CD8-positive, alpha-beta memory T cell (primary cell): Measurements from ENCODE around the gene PRRG4. TPM values are rescaled to one million over a fixed set of nuclear protein-coding genes. Genes with fewer than 3 reads are reported as not detected.
A peak's percentile ranks its signal among the peaks of the same experiment; 100 is the strongest.

ENCODE experiments used
- CTCF ChIA-PET: fragments of 350-600 bp; sonication (Branson Sonifier 250); formaldehyde crosslinking; loops from one replicate; lab custom pipeline; 2021; ENCODE audit warnings: antibody characterized with exemption; lab: Charles Lee
- POLR2A ChIA-PET: fragments of 350-600 bp; sonication (Branson Sonifier 250); formaldehyde crosslinking; loops from one replicate; lab custom pipeline; 2021; ENCODE audit warnings: antibody characterized with exemption; lab: Charles Lee
- DNase-seq, 5 donors: peaks; one replicate each; pipeline versions ENCODE4 v3.0.0 to v3.0.0-alpha.2; 2020 to 2022; ENCODE audit warnings: mixed read lengths in 1 of 5
- H3K27ac ChIP-seq: one replicate; pipeline ENCODE4 v1.7.0; 2013; ENCODE audit warnings: low read depth, mild to moderate bottlenecking, low read length, moderate library complexity
- H3K27me3 ChIP-seq: 2 replicates; pipeline ENCODE4 v1.7.0; 2013; ENCODE audit warnings: low read length, mild to moderate bottlenecking; ENCODE audit not compliant: insufficient read depth, poor library complexity, severe bottlenecking
- H3K36me3 ChIP-seq: 2 replicates; pipeline ENCODE4 v1.7.0; 2013; ENCODE audit warnings: mild to moderate bottlenecking, low read length, moderate library complexity; ENCODE audit not compliant: insufficient read depth
- H3K4me1 ChIP-seq: 2 replicates; pipeline ENCODE4 v1.7.0; 2013; ENCODE audit warnings: mild to moderate bottlenecking, low read length, moderate library complexity; ENCODE audit not compliant: insufficient read depth
- H3K4me3 ChIP-seq: 2 replicates; pipeline ENCODE4 v1.7.0; 2013; ENCODE audit warnings: mild to moderate bottlenecking, low read length
- H3K9me3 ChIP-seq: 2 replicates; pipeline ENCODE4 v1.7.0; 2013; ENCODE audit warnings: mild to moderate bottlenecking, low read length
- H3K27ac Mint-ChIP-seq, 8 donors: one replicate each; pipeline ENCODE4 v1.8.0; 2020 to 2021; ENCODE audit warnings: mixed read lengths in 8 of 8, mild to moderate bottlenecking in 6 of 8, inconsistent platforms in 3 of 8, moderate library complexity in 3 of 8
- H3K27me3 Mint-ChIP-seq, 2 donors: one replicate each; pipeline ENCODE4 v1.8.0; 2020 to 2021; ENCODE audit warnings: mixed read lengths in 2 of 2, mild to moderate bottlenecking in 1 of 2, moderate library complexity in 1 of 2
- H3K36me3 Mint-ChIP-seq, 3 donors: one replicate each; pipeline ENCODE4 v1.8.0; 2020 to 2021; ENCODE audit warnings: mixed read lengths in 3 of 3, inconsistent platforms in 1 of 3, mild to moderate bottlenecking in 1 of 3
- H3K4me1 Mint-ChIP-seq, 3 donors: one replicate each; pipeline ENCODE4 v1.8.0; 2020 to 2021; ENCODE audit warnings: mixed read lengths in 3 of 3, inconsistent platforms in 1 of 3, mild to moderate bottlenecking in 1 of 3
- H3K4me3 Mint-ChIP-seq, 7 donors: one replicate each; pipeline ENCODE4 v1.8.0; 2020 to 2021; ENCODE audit warnings: mixed read lengths in 7 of 7, mild to moderate bottlenecking in 6 of 7, moderate library complexity in 4 of 7, inconsistent platforms in 2 of 7
- H3K9me3 Mint-ChIP-seq, 5 donors: one replicate each; pipeline ENCODE4 v1.8.0; 2020 to 2022; ENCODE audit warnings: mixed read lengths in 5 of 5, mild to moderate bottlenecking in 3 of 5, moderate library complexity in 2 of 5, inconsistent platforms in 1 of 5
- polyA plus RNA-seq: library from polyadenylated mRNA; unstranded; fragments of 300-500 nt; fragmentation: Illumina TruSeq; gene quantifications from one replicate; pipeline ENCODE4 v1.2.3, GENCODE V29; 2021
- total RNA-seq, 2 experiments: library from RNA; stranded (reverse); gene quantifications; one replicate each; pipeline ENCODE4 v1.2.3, GENCODE V29; 2021

The PRRG4 gene
- total and polyA plus RNA-seq, 3 experiments from 2014 or later, result 0.51 to 0.68 TPM; not detected in 1

DNA sequence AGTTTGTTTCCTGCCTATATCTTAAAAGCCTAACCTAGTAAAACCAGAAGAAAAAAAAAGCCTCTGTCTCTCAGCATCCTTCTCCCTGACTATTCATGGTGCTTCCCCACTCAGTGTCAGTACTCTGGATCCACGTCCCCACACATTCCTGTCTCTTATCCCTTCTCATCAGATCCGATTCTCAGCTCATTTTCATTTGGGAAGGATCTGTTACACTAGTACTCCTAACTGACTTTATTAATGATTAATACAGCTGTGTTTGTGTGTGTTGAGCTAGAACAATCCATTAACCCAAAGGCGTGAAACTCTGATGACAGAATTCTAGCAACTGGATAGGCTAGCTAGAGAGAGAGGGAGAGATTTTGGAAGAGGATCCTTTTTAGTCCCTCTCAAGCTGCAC is 1.5 kb downstream of the PRRG4 start:
- Mint-ChIP-seq H3K27me3 (peaks cover 29 to 45% of the 10 kb centered on the region in 2 donors), H3K27ac (no peak overlapping the region), H3K4me3 (peak overlapping the region in 4 of 7 donors; percentile 18 to 49 (median 36)), H3K4me1 (peaks cover 9 to 21% (median 14%) of the 10 kb centered on the region in 3 donors), H3K9me3 (peaks cover 0 to 2% (median 0%) of the 10 kb centered on the region in 5 donors), H3K36me3 (no peaks in the 10 kb centered on the region)
- Histone ChIP-seq H3K4me1 (no peaks in the 10 kb centered on the region), H3K4me3 (no peak overlapping the region), H3K27ac (no peak overlapping the region), H3K36me3 (no peaks in the 10 kb centered on the region), H3K27me3 (peaks cover 6% of the 10 kb centered on the region), H3K9me3 (no peaks in the 10 kb centered on the region)
- POLR2A ChIA-PET, result no interaction called here
- CTCF ChIA-PET, result no interaction called here
- DNase-seq, result no peak

DNA sequence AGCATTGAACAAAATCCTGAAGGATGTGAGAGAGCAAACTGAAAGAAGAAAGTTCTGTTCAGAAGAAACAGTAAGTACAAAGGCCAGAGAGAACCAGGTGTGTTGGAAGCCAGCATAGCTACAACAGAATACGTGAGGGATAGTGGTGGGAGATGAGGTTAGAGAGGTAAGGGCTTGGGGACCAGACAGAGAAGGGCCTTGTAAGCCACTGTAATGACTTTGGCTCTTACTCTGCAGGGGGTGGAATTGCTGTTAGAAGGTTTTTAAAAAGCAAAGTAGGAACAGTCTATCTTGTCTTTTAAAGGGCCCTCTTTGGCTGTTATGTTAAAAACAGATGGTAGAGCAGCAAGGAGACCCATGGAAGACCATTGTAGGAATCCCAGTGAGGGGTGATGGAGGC is 4.2 kb downstream of the PRRG4 start:
- ChIA-PET CTCF (no interaction called here), POLR2A (no interaction called here)
- no peak overlapping the region for H3K4me3 ChIP-seq
- DNase-seq, result no peak
- peaks cover 6% of the 10 kb centered on the region for H3K27me3 ChIP-seq
- Mint-ChIP-seq H3K36me3 (no peaks in the 10 kb centered on the region), H3K27me3 (peaks cover 24 to 30% of the 10 kb centered on the region in 2 donors), H3K27ac (no peak overlapping the region), H3K4me3 (no peak overlapping the region), H3K9me3 (peaks cover 0 to 2% (median 0%) of the 10 kb centered on the region in 5 donors), H3K4me1 (peaks cover 5 to 16% (median 10%) of the 10 kb centered on the region in 3 donors)
- no peaks in the 10 kb centered on the region for H3K36me3 ChIP-seq
- H3K27ac ChIP-seq, result no peak overlapping the region
- H3K4me1 ChIP-seq, result no peaks in the 10 kb centered on the region
- H3K9me3 ChIP-seq, result no peaks in the 10 kb centered on the region

DNA sequence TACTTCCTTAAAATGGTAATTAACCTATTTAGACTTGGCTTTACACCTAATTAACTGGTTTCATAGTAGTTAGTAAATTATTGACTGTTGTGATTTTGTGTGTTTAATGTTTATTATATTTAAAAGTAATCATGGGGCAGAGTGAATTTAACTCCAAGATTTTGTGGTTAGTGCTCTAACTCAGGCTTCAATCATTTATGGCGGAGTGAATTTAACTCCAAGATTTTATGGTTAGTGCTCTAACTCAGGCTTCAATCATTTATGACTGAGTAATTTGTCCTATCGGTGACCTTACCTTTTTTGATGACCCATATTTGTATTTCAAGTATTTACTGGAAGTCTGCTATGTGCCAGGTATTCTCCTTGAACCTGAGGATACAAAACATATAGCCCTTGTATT is 7.2 kb downstream of the PRRG4 start:
- no peak overlapping the region for H3K27ac ChIP-seq
- H3K36me3 Mint-ChIP-seq, result no peaks in the 10 kb centered on the region
- no peak overlapping the region for H3K4me3 ChIP-seq
- no peak overlapping the region for H3K27ac Mint-ChIP-seq
- no peaks in the 10 kb centered on the region for H3K36me3 ChIP-seq
- no peak for DNase-seq
- H3K4me1 Mint-ChIP-seq, result no peaks in the 10 kb centered on the region
- ChIA-PET POLR2A (no interaction called here), CTCF (no interaction called here)
- peaks cover 9 to 11% of the 10 kb centered on the region in 2 donors for H3K27me3 Mint-ChIP-seq
- no peaks in the 10 kb centered on the region for H3K9me3 Mint-ChIP-seq
- no peaks in the 10 kb centered on the region for H3K4me1 ChIP-seq
- no peaks in the 10 kb centered on the region for H3K27me3 ChIP-seq
- no peaks in the 10 kb centered on the region for H3K9me3 ChIP-seq
- no peak overlapping the region for H3K4me3 Mint-ChIP-seq

- POLR2A ChIA-PET, result no interaction called here
These were observed 9.0 kb downstream of the PRRG4 start for GRCh38 chr11:32838505-32839274.

GRCh38 chr11:32839308-32839707 is 9.6 kb downstream of the PRRG4 start:
- ChIA-PET POLR2A (no interaction called here), CTCF (no interaction called here)
- Histone ChIP-seq H3K9me3 (no peaks in the 10 kb centered on the region), H3K27me3 (no peaks in the 10 kb centered on the region), H3K4me1 (no peaks in the 10 kb centered on the region), H3K36me3 (no peaks in the 10 kb centered on the region), H3K4me3 (no peak overlapping the region), H3K27ac (no peak overlapping the region)
- Mint-ChIP-seq H3K27ac (no peak overlapping the region), H3K4me1 (no peaks in the 10 kb centered on the region), H3K27me3 (peaks cover 2 to 3% of the 10 kb centered on the region in 2 donors), H3K4me3 (no peak overlapping the region), H3K36me3 (no peaks in the 10 kb centered on the region), H3K9me3 (no peaks in the 10 kb centered on the region)
- no peak for DNase-seq

More at GRCh38 chr11:32838505-32839274, 9.0 kb downstream of the PRRG4 start:
- Mint-ChIP-seq H3K27me3 (peaks cover 2 to 3% of the 10 kb centered on the region in 2 donors), H3K4me3 (no peak overlapping the region), H3K9me3 (no peaks in the 10 kb centered on the region), H3K36me3 (no peaks in the 10 kb centered on the region), H3K4me1 (no peaks in the 10 kb centered on the region), H3K27ac (no peak overlapping the region)
- H3K27ac ChIP-seq, result no peak overlapping the region
- no peak for DNase-seq
- no peaks in the 10 kb centered on the region for H3K9me3 ChIP-seq
- H3K4me3 ChIP-seq, result no peak overlapping the region
- no peaks in the 10 kb centered on the region for H3K36me3 ChIP-seq
- H3K4me1 ChIP-seq, result no peaks in the 10 kb centered on the region
- no peaks in the 10 kb centered on the region for H3K27me3 ChIP-seq
- CTCF ChIA-PET, result no interaction called here

GRCh38 chr11:32840587-32840986 is 10.9 kb downstream of the PRRG4 start:
- Histone ChIP-seq H3K4me3 (no peak overlapping the region), H3K36me3 (no peaks in the 10 kb centered on the region), H3K9me3 (no peaks in the 10 kb centered on the region), H3K27ac (no peak overlapping the region), H3K4me1 (no peaks in the 10 kb centered on the region), H3K27me3 (no peaks in the 10 kb centered on the region)
- no peaks in the 10 kb centered on the region for H3K4me1 Mint-ChIP-seq
- no peak overlapping the region for H3K4me3 Mint-ChIP-seq
- H3K27ac Mint-ChIP-seq, result no peak overlapping the region
- ChIA-PET POLR2A (no interaction called here), CTCF (no interaction called here)
- DNase-seq, result no peak
- H3K36me3 Mint-ChIP-seq, result no peaks in the 10 kb centered on the region
- H3K27me3 Mint-ChIP-seq, result peaks cover 1 to 3% of the 10 kb centered on the region in 2 donors
- no peaks in the 10 kb centered on the region for H3K9me3 Mint-ChIP-seq

DNA sequence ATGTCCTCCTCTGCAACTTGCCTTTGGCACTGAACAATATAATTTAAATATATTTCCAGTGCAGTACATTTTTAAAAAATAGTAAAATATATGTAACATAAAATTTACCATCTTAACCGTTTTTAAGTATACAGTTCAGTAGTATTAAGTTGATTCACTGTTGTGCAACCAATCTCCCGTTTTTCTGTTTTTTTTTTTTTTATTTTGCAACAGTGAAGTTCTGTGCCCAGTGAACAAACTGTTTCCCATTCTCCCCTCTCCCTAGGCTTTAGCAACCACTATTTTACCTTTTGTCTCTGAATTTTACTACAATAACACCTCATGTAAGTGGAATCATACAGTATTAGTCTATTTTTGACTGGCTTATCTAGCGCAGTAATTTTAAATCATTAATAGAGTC is 13.8 kb downstream of the PRRG4 start:
- Histone ChIP-seq H3K36me3 (no peaks in the 10 kb centered on the region), H3K4me1 (no peaks in the 10 kb centered on the region), H3K9me3 (no peaks in the 10 kb centered on the region), H3K27ac (no peak overlapping the region), H3K27me3 (no peaks in the 10 kb centered on the region), H3K4me3 (no peak overlapping the region)
- peaks cover 0 to 4% (median 0%) of the 10 kb centered on the region in 5 donors for H3K9me3 Mint-ChIP-seq
- no peaks in the 10 kb centered on the region for H3K36me3 Mint-ChIP-seq
- H3K27me3 Mint-ChIP-seq, result peaks cover 3 to 13% of the 10 kb centered on the region in 2 donors
- H3K4me1 Mint-ChIP-seq, result no peaks in the 10 kb centered on the region
- CTCF ChIA-PET, result no interaction called here
- no peak for DNase-seq
- H3K4me3 Mint-ChIP-seq, result no peak overlapping the region
- POLR2A ChIA-PET, result no interaction called here
- H3K27ac Mint-ChIP-seq, result no peak overlapping the region

DNA sequence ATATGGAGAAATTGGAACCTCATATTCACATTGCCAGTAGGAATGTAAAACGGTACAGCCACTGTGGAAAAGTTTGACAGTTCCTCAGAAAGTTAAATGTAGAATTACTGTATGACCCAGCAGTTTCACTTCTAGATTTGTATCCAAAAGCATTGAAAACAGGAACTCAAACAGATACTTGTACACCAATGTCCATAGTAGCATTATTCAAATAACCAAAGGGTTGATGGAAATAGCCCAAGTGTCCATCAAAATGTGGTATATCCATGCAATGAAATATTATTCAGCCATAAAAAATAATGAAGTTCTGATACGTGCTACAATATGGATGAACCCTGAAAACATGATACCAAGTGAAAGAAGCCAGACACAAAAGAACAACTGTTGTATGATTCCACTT is 17.8 kb downstream of the PRRG4 start:
- H3K27ac ChIP-seq, result no peak overlapping the region
- no peaks in the 10 kb centered on the region for H3K36me3 ChIP-seq
- no peak overlapping the region for H3K4me3 ChIP-seq
- POLR2A ChIA-PET, result no interaction called here
- H3K27me3 ChIP-seq, result no peaks in the 10 kb centered on the region
- Mint-ChIP-seq H3K4me3 (no peak overlapping the region), H3K4me1 (peaks cover 0 to 4% (median 0%) of the 10 kb centered on the region in 3 donors), H3K27me3 (peaks cover 5 to 12% of the 10 kb centered on the region in 2 donors), H3K9me3 (peaks cover 0 to 4% (median 0%) of the 10 kb centered on the region in 5 donors), H3K27ac (no peak overlapping the region), H3K36me3 (no peaks in the 10 kb centered on the region)
- CTCF ChIA-PET, result no interaction called here
- H3K4me1 ChIP-seq, result no peaks in the 10 kb centered on the region
- H3K9me3 ChIP-seq, result no peaks in the 10 kb centered on the region
- no peak for DNase-seq
